HuH-7 (cell line): ENCODE results near the gene NLRP8.
A peak's percentile ranks its signal among the peaks of the same experiment; 100 is the strongest.
"Not testable (repeated sequence)": the region's sequence is repeated elsewhere in the genome, so short reads cannot be mapped to it uniquely, and the experiment has no call there.

Source experiments
- DNase-seq: peaks from one replicate; pipeline ENCODE4 v3.0.0; 2011; ENCODE audit warnings: low spot score

The NLRP8 gene

GRCh38 chr19:55947532-55947931, at the start of gene NLRP8:
Gene NLRP8 (plus strand): TSS chr19:55947832.
- no peak for DNase-seq

GRCh38 chr19:55898911-55899310, 48.7 kb upstream of the NLRP8 start:
- DNase-seq, result no peak

GRCh38 chr19:55901369-55902079, 46.1 kb upstream of the NLRP8 start:
- DNase-seq, result no peak

- DNase-seq, result no peak
Observed at GRCh38 chr19:55902080-55902751, 45.4 kb upstream of the NLRP8 start.

- DNase-seq, result no peak
Observed at GRCh38 chr19:55907286-55907685, 40.3 kb upstream of the NLRP8 start.

- DNase-seq, result no peak
Observed at GRCh38 chr19:55907746-55908145, 39.9 kb upstream of the NLRP8 start.

- no peak for DNase-seq
Observed at GRCh38 chr19:55909801-55910200, 37.8 kb upstream of the NLRP8 start.

GRCh38 chr19:55912916-55913315, 34.7 kb upstream of the NLRP8 start:
- DNase-seq, result no peak

- peak; percentile 20 for DNase-seq
Observed at GRCh38 chr19:55913643-55914268, 33.9 kb upstream of the NLRP8 start.

GRCh38 chr19:55923556-55923955, 24.1 kb upstream of the NLRP8 start:
- no peak for DNase-seq

GRCh38 chr19:55927991-55928390, 19.6 kb upstream of the NLRP8 start:
- no peak for DNase-seq

GRCh38 chr19:55929258-55929657, 18.4 kb upstream of the NLRP8 start:
- not testable (repeated sequence) for DNase-seq

GRCh38 chr19:55930996-55931515, 16.6 kb upstream of the NLRP8 start:
- DNase-seq, result no peak

- DNase-seq, result no peak
Observed at GRCh38 chr19:55931936-55932386, 15.7 kb upstream of the NLRP8 start, which contains the start of gene NLRP13. Gene NLRP13 (minus strand): TSS chr19:55932336. CDS start chr19:55932311, 25 bp downstream.

- no peak for DNase-seq
Observed at GRCh38 chr19:55935206-55935605, 12.4 kb upstream of the NLRP8 start.

- no peak for DNase-seq
Observed at GRCh38 chr19:55939206-55939605, 8.4 kb upstream of the NLRP8 start.

GRCh38 chr19:55940306-55940705, 7.3 kb upstream of the NLRP8 start:
- DNase-seq, result no peak

GRCh38 chr19:55950566-55950965, 2.9 kb downstream of the NLRP8 start:
- not testable (repeated sequence) for DNase-seq

GRCh38 chr19:55956431-55956830, 8.8 kb downstream of the NLRP8 start:
- DNase-seq, result no peak

- DNase-seq, result no peak
Observed at GRCh38 chr19:55958356-55958755, 10.7 kb downstream of the NLRP8 start.

GRCh38 chr19:55959996-55960675, 12.5 kb downstream of the NLRP8 start:
- DNase-seq, result no peak

GRCh38 chr19:55962186-55962585, 14.6 kb downstream of the NLRP8 start:
- no peak for DNase-seq
